Activated CD4-positive, alpha-beta T cell treated with anti-CD3 and anti-CD28 coated beads, Interleukin-2, amount 50 U/mL, for 24 hours (primary cell): Measurements from ENCODE around the gene NPPB.

ENCODE experiments used
- DNase-seq, 2 donors: peaks; one replicate each; pipeline ENCODE4 v3.0.0-alpha.2; 2020; ENCODE audit warnings: low read depth in 1 of 2, low spot score in 1 of 2

Gene NPPB

DNA sequence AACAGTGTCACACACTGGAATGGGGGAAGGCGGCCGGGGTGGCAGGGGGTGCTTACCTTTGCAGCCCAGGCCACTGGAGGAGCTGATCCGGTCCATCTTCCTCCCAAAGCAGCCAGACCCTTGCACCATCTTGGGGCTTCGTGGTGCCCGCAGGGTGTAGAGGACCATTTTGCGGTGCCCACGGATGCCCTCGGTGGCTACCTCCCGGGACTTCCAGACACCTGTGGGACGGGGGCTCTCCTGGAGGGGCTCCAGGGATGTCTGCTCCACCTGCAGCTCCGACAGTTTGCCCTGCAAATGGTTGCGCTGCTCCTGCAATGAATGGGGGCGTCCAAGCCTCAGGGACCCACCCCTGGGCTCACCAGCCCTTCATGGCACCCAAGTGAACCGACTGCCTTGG lies 587 bp downstream of the NPPB start:
- no peak for DNase-seq

GRCh38 chr1:11857164-11857851 lies 1.4 kb downstream of the NPPB start:
- no peak for DNase-seq

DNA sequence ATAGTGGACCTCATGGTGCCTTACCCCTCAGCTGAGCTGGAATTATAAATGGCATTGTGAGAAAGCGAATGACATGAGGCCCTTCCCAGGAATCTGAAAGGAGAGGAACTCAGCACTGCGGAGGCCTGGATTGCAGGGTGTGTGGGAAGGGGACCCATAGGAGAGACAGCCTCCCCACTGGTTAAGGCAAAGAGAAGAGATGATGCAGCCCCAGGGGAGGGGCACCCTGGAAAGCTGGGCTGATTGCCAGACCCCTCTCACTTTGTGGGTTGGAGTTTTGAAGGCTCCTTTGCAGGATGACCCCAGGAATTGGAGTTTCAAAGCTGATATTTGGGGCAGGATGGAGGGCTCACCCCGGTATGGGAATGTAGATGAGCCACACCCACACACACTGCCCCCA lies 2.0 kb downstream of the NPPB start:
- no peak for DNase-seq

GRCh38 chr1:11855430-11855829 lies 3.3 kb downstream of the NPPB start:
- no peak for DNase-seq

DNA sequence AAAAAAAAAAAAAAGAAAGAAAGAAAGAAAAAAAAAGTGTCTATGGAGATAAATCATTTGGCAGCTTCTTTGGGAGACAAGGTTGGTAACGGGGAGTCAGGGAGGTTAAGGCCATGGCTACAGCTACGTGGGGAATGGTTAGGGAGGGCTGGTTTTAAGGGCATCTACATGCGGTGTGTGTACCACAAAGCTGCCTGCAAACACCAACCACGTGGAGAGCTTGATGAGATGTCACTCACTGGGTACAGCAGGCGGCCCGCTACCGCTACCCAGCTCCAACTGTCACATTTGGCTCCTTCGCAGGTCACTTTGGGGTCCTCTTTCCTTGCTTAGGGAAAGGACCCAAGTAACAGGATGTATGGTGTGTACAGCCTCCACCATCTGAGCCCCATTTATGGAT lies 4.2 kb downstream of the NPPB start:
- DNase-seq, result no peak

- no peak for DNase-seq
These were observed 7.6 kb downstream of the NPPB start for GRCh38 chr1:11851180-11851579.

- DNase-seq, result no peak
These were observed 8.6 kb downstream of the NPPB start for GRCh38 chr1:11850156-11850555.

- DNase-seq, result no peak
These were observed 10.4 kb downstream of the NPPB start for GRCh38 chr1:11848373-11848700.

- no peak for DNase-seq
These were observed 10.9 kb downstream of the NPPB start, which contains the start of gene NPPA for GRCh38 chr1:11847667-11848372. NPPA (minus strand) TSS chr1:11847783; CDS start chr1:11847684, 99 bp downstream.

DNA sequence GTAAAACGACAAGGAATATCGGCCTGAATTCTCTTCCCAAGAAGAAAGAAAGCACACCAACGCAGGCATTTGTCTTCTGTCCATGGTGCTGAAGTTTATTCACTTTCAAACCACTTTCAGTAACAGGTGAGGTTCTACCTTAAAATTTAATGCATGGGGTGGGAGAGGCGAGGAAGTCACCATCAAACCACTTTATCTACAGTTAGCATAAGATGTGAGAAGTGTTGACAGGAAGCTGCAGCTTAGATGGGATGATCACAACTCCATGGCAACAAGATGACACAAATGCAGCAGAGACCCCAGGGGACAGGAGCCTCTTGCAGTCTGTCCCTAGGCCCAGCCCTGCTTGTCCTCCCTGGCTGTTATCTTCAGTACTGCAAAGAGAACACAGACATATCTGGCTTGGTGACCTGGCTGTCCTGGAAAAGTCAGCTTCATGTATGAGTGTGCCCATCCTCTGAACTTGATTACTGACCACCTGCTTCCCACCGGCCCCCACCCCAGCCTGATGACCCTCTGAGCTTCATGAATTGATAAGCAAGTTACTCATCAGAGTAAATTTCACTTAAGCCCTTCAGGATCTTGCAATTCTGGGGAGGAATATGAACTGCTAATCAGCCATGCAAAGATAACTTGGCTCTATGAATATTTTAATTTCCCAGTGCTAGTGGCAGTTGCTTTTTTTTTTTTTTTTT lies 13.0 kb downstream of the NPPB start:
- DNase-seq, result no peak

DNA sequence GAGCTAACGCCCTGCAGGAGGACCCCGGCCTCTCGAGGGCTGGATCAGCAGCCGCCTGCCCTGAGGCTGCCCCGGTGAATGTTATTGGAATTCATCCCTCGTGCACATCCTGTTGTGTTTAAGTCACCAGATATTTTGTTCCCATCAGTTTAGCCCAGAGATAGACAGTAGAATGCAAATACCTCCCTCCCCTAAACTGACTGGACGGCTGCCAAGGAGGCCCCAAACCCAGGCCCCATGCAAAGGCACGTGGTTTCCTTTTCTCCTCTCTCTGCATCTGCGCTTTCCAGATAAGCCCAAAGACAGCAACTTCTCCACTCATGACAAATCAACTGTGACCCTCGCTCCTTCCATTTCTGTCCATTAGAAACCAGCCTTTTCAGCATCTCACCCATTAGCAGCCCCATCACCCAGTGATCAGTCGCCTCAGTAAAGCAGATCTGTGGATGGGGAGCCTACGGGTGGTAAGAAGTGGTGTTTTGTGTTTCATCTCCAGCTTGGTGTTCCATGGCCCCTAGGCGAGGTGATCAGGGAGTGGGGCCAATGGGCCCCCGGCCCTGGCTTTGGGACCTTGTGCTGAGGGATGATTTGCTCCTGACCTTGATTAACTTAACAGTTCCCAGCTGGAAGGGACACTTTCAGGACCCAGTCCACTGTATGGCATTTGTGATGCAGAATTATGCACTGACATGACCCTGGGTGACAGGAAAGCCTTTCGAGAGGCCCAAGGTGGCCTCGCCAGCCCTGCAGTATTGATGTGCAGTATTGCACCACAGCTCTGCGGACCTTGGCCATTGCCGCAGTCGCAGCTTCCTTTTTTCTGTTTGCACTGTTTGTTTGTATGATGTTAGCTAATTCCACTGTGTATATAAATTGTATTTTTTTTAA lies 16.3 kb downstream of the NPPB start:
- no peak for DNase-seq

GRCh38 chr1:11841245-11842153 lies 17.2 kb downstream of the NPPB start:
- DNase-seq, result no peak

GRCh38 chr1:11839727-11840705 lies 18.7 kb downstream of the NPPB start:
- DNase-seq, result no peak

DNA sequence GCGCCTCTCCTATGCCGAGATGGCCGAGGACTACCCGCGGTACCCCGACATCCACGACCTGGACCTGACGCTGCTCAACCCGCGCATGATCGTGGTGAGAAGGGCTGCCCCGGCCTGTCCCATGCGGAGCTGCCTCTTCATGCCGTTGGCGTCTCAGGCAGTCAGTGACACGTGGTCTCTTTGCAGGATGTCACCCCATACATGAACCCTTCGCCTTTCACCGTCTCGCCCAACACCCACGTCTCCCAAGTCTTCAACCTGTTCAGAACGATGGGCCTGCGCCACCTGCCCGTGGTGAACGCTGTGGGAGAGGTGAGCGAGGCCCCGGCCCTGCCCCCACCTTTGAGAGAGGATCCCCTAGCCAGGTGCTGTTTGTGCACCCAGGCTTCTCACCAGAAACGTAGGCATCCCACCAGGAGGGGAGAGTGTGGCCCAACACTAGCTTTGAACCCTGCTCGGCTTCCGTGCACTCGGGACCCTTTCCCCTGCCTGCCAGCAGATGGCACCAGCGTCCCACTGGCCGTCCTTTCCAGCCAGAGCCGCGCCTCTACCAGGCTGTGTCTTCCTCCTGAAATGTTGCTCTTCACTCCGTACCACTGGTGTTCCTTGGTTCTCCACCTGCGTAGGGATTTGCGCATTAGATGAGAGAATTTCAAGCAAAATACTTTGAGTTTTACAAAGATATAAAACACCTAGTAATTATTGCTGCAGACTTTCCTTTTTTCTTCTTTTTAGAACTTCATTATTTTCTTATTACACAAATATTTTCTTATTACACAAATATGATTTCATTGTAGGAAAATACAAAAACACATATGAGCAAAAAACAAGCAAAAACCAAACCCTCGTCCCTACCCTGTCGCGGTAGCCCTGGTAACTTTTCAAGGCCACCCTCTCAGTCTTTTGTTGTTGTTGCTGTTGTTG lies 20.1 kb downstream of the NPPB start:
- peak; percentile 61 to 65 for DNase-seq

- DNase-seq, result no peak
These were observed 20.9 kb downstream of the NPPB start for GRCh38 chr1:11837767-11838348.

DNA sequence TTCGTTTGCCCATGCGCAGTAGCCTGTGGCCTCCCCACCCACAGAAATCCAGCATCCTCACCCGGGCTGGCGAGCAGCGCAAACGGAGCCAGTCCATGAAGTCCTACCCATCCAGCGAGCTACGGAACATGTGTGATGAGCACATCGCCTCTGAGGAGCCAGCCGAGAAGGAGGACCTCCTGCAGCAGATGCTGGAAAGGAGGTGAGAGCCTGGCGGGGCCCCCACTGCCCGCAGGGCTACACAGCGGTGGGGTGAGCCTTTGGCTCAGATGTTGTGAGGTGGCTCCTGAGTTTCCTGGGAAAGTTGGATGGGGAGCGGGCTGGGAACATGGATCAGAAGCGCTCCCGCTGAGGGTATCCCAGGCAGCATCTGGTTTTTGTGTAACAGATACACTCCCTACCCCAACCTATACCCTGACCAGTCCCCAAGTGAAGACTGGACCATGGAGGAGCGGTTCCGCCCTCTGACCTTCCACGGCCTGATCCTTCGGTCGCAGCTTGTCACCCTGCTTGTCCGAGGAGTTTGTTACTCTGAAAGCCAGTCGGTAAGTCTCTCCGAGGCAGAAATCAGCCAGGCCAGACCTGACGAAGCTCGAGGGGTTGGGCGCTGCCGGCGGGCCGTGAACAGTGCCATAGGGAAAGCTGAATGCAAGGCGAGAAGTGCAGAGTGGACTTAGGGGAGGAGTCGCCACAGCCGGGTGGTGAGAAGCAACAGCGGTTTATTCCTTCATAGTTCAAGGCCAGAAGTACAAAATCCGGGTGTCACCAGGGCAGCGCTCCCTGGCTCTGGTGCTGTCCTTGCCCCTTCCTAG lies 21.6 kb downstream of the NPPB start:
- no peak for DNase-seq
